DOHH2 (cell line): ENCODE data around the gene PEX14.

ENCODE experiments used
- H3F3A ChIP-seq: fragments of 200-600 bp; sonication (generic), shearing (Covaris generic); 2 replicates; pipeline ENCODE4 v1.6.0; 2016; ENCODE audit warnings: antibody characterized with exemption, mild to moderate bottlenecking; ENCODE audit not compliant: control insufficient read depth, insufficient read depth
- H3K27ac ChIP-seq: fragments of 200-600 bp; sonication (generic); 2 replicates; pipeline ENCODE4 v1.5.1; 2014; ENCODE audit warnings: low read depth, mild to moderate bottlenecking, low read length, moderate library complexity
- H3K27me3 ChIP-seq: fragments of 200-600 bp; sonication (generic); 2 replicates; pipeline ENCODE4 v1.6.1; 2014; ENCODE audit warnings: mild to moderate bottlenecking, low read length, mixed read lengths; ENCODE audit not compliant: control insufficient read depth
- H3K36me3 ChIP-seq: fragments of 200-600 bp; sonication (generic); 2 replicates; pipeline ENCODE4 v1.6.1; 2014; ENCODE audit warnings: mild to moderate bottlenecking, low read length, moderate library complexity, mixed read lengths; ENCODE audit not compliant: control insufficient read depth
- H3K4me1 ChIP-seq: fragments of 200-600 bp; sonication (generic); 2 replicates; pipeline ENCODE4 v1.6.1; 2014; ENCODE audit warnings: mild to moderate bottlenecking, low read length, mixed read lengths; ENCODE audit not compliant: control insufficient read depth
- H3K4me2 ChIP-seq: fragments of 200-600 bp; sonication (generic); 2 replicates; pipeline ENCODE4 v1.6.0; 2014; ENCODE audit warnings: mild to moderate bottlenecking, low read length, moderate library complexity
- H3K4me3 ChIP-seq: fragments of 200-600 bp; sonication (generic); 2 replicates; pipeline ENCODE4 v1.5.1; 2014; ENCODE audit warnings: mild to moderate bottlenecking, low read length, mixed read lengths
- H3K79me2 ChIP-seq: fragments of 200-600 bp; sonication (generic); 2 replicates; pipeline ENCODE4 v1.6.1; 2014; ENCODE audit warnings: mild to moderate bottlenecking, low read length, mixed read lengths; ENCODE audit not compliant: control insufficient read depth
- H3K9me2 ChIP-seq: fragments of 200-600 bp; sonication (generic); replicated peaks from 2 replicates; pipeline ENCODE4 v1.6.1; 2014; ENCODE audit warnings: mild to moderate bottlenecking, low read length, mixed read lengths; ENCODE audit not compliant: control insufficient read depth
- H3K9me3 ChIP-seq: fragments of 200-600 bp; sonication (generic); 2 replicates; pipeline ENCODE4 v1.6.1; 2014; ENCODE audit warnings: antibody characterized with exemption, low read length, mixed read lengths; ENCODE audit not compliant: control insufficient read depth, insufficient read depth
- H4K20me1 ChIP-seq: fragments of 200-600 bp; sonication (generic); 2 replicates; pipeline ENCODE4 v1.6.0; 2014; ENCODE audit warnings: low read depth, mild to moderate bottlenecking, antibody characterized with exemption, low read length, moderate library complexity; ENCODE audit not compliant: control insufficient read depth, insufficient read depth
- EZH2phosphoT487 ChIP-seq: fragments of 200-600 bp; sonication (generic); IDR thresholded peaks from 2 replicates; pipeline ENCODE4 v1.6.1; 2017; ENCODE audit warnings: borderline replicate concordance, mild to moderate bottlenecking, antibody characterized with exemption, low read length, moderate library complexity, mixed read lengths
- TF ChIP-seq, protein P1 (sequence below): fragments of 200-600 bp; sonication (generic); IDR thresholded peaks from one replicate; pipeline ENCODE4 v1.5.1; 2014; ENCODE audit warnings: antibody characterized with exemption, mild to moderate bottlenecking, low read depth, low read length; ENCODE audit not compliant: poor library complexity, severe bottlenecking

The PEX14 gene

GRCh38 chr1:10612436-10613160, 137.8 kb downstream of the PEX14 start:
- H3K27ac ChIP-seq = no peak overlapping the region
- H3K4me1 ChIP-seq = no peaks in the 10 kb centered on the region
- no peaks in the 10 kb centered on the region for H3F3A ChIP-seq
- no peak overlapping the region for H3K4me3 ChIP-seq
- no peak for TF ChIP-seq EZH2phosphoT487
- TF ChIP-seq, protein P1, sequence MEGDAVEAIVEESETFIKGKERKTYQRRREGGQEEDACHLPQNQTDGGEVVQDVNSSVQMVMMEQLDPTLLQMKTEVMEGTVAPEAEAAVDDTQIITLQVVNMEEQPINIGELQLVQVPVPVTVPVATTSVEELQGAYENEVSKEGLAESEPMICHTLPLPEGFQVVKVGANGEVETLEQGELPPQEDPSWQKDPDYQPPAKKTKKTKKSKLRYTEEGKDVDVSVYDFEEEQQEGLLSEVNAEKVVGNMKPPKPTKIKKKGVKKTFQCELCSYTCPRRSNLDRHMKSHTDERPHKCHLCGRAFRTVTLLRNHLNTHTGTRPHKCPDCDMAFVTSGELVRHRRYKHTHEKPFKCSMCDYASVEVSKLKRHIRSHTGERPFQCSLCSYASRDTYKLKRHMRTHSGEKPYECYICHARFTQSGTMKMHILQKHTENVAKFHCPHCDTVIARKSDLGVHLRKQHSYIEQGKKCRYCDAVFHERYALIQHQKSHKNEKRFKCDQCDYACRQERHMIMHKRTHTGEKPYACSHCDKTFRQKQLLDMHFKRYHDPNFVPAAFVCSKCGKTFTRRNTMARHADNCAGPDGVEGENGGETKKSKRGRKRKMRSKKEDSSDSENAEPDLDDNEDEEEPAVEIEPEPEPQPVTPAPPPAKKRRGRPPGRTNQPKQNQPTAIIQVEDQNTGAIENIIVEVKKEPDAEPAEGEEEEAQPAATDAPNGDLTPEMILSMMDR = no peak
- H3K4me2 ChIP-seq = no peak overlapping the region
- no peaks in the 10 kb centered on the region for H3K79me2 ChIP-seq
- no peaks in the 10 kb centered on the region for H3K36me3 ChIP-seq
- no peaks in the 10 kb centered on the region for H3K9me2 ChIP-seq
- no peaks in the 10 kb centered on the region for H3K27me3 ChIP-seq
- H4K20me1 ChIP-seq = no peaks in the 10 kb centered on the region
- no peaks in the 10 kb centered on the region for H3K9me3 ChIP-seq

DNA sequence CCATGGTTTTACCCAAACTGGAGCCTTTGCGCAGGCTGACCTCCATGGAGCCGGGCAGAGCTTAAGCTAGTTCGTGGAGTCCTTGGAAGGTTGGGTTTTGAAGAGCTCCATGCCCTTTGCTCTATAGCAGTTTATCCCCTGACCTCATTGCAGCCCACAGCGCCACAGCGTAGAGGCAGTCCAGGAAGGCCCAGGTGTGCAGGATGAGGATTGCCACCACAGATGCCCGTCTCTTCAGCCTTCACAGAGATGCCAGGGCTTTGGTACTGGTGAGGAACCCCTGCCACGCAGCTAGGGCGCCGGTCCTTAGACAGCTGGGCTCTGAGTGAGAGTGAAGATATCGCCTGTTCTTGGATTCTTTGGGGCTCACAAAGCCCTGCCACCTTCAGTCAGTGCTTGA, 138.6 kb downstream of the PEX14 start:
- no peaks in the 10 kb centered on the region for H3K27me3 ChIP-seq
- H3K9me2 ChIP-seq = no peaks in the 10 kb centered on the region
- no peaks in the 10 kb centered on the region for H4K20me1 ChIP-seq
- no peaks in the 10 kb centered on the region for H3K36me3 ChIP-seq
- no peak overlapping the region for H3K27ac ChIP-seq
- no peaks in the 10 kb centered on the region for H3F3A ChIP-seq
- no peaks in the 10 kb centered on the region for H3K9me3 ChIP-seq
- TF ChIP-seq, protein P1 = no peak
- TF ChIP-seq EZH2phosphoT487 = no peak
- H3K4me1 ChIP-seq = no peaks in the 10 kb centered on the region
- H3K4me2 ChIP-seq = no peak overlapping the region
- no peaks in the 10 kb centered on the region for H3K79me2 ChIP-seq
- H3K4me3 ChIP-seq = no peak overlapping the region

GRCh38 chr1:10613861-10614260, 139.1 kb downstream of the PEX14 start:
- Histone ChIP-seq H3K79me2 (no peaks in the 10 kb centered on the region), H3K4me1 (no peaks in the 10 kb centered on the region), H3K9me3 (no peaks in the 10 kb centered on the region), H4K20me1 (no peaks in the 10 kb centered on the region), H3F3A (no peaks in the 10 kb centered on the region), H3K27ac (no peak overlapping the region), H3K9me2 (no peaks in the 10 kb centered on the region), H3K4me3 (no peak overlapping the region), H3K4me2 (no peak overlapping the region), H3K36me3 (no peaks in the 10 kb centered on the region), H3K27me3 (no peaks in the 10 kb centered on the region)
- TF ChIP-seq EZH2phosphoT487 = no peak
- TF ChIP-seq, protein P1 = no peak
